Measurements from ENCODE around the gene MAPK1. TPM values are rescaled to one million over a fixed set of nuclear protein-coding genes. Genes with fewer than 3 reads are reported as not detected.
A peak's percentile ranks its signal among the peaks of the same experiment; 100 is the strongest.
"Not testable (repeated sequence)": the region's sequence is repeated elsewhere in the genome, so short reads cannot be mapped to it uniquely, and the experiment has no call there.

Gene MAPK1
- total RNA-seq, 1 experiment from 2014 or later, result 98.8 TPM

- H3K9me3 ChIP-seq (replicated peaks), result no peaks in the 10 kb centered on the region
- H3K27ac ChIP-seq, result peak within 1 kb of the TSS; percentile 53
- DNase-seq, result peak; percentile 90 to 94
- no peaks in the 10 kb centered on the region for H3K36me3 ChIP-seq
- H3K27me3 ChIP-seq, result no peaks in the 10 kb centered on the region
- H3K4me3 ChIP-seq, result peak within 1 kb of the TSS; percentile 63
- H3K4me1 ChIP-seq, result peaks cover 16% of the 10 kb centered on the region
These were observed 132.0 kb downstream of the MAPK1 start, which contains the start of gene YPEL1 for GRCh38 chr22:21735200-21736083. YPEL1 (minus strand) TSS chr22:21735794; CDS start chr22:21710744, 25,050 bp downstream.

- no peak for DNase-seq
- no peaks in the 10 kb centered on the region for H3K36me3 ChIP-seq
- H3K4me3 ChIP-seq, result peak overlapping the region; percentile 63
- no peaks in the 10 kb centered on the region for H3K27me3 ChIP-seq
- peak overlapping the region; percentile 53 for H3K27ac ChIP-seq
- peaks cover 16% of the 10 kb centered on the region for H3K4me1 ChIP-seq
- no peaks in the 10 kb centered on the region for H3K9me3 ChIP-seq (replicated peaks)
These were observed 132.8 kb downstream of the MAPK1 start for GRCh38 chr22:21734540-21735199.

GRCh38 chr22:21731503-21731902 lies 135.9 kb downstream of the MAPK1 start:
- no peak for DNase-seq
- H3K36me3 ChIP-seq, result no peaks in the 10 kb centered on the region
- H3K27ac ChIP-seq, result no peak overlapping the region
- no peaks in the 10 kb centered on the region for H3K27me3 ChIP-seq
- H3K4me3 ChIP-seq, result no peak overlapping the region
- 0 out of 2 replicates have a peak, but pooled peaks cover 4% of the 10 kb centered on the region for H3K4me1 ChIP-seq
- no peaks in the 10 kb centered on the region for H3K9me3 ChIP-seq (replicated peaks)

- no peak overlapping the region for H3K4me3 ChIP-seq
- no peak for DNase-seq
- H3K27ac ChIP-seq, result no peak overlapping the region
- no peaks in the 10 kb centered on the region for H3K27me3 ChIP-seq
- no peaks in the 10 kb centered on the region for H3K36me3 ChIP-seq
- H3K9me3 ChIP-seq (replicated peaks), result no peaks in the 10 kb centered on the region
- 0 out of 2 replicates have a peak, but pooled peaks cover 4% of the 10 kb centered on the region for H3K4me1 ChIP-seq
These were observed 136.7 kb downstream of the MAPK1 start for GRCh38 chr22:21730535-21731308.

- not testable (repeated sequence) for H3K9me3 ChIP-seq (replicated peaks); H3K27ac ChIP-seq; H3K4me1 ChIP-seq; DNase-seq; H3K4me3 ChIP-seq; H3K36me3 ChIP-seq; H3K27me3 ChIP-seq
These were observed 138.3 kb downstream of the MAPK1 start for GRCh38 chr22:21729184-21729583.

- Histone ChIP-seq H3K4me3 (no peak overlapping the region), H3K27ac (no peak overlapping the region), H3K27me3 (no peaks in the 10 kb centered on the region), H3K4me1 (no peaks in the 10 kb centered on the region), H3K36me3 (no peaks in the 10 kb centered on the region), H3K9me3 (replicated peaks) (no peaks in the 10 kb centered on the region)
- no peak for DNase-seq
These were observed 139.2 kb downstream of the MAPK1 start for GRCh38 chr22:21728270-21728669.

- Histone ChIP-seq H3K27me3 (no peaks in the 10 kb centered on the region), H3K9me3 (replicated peaks) (no peaks in the 10 kb centered on the region), H3K4me3 (no peak overlapping the region), H3K36me3 (no peaks in the 10 kb centered on the region), H3K27ac (no peak overlapping the region), H3K4me1 (no peaks in the 10 kb centered on the region; the same call in 1 of the 2 replicates)
- DNase-seq, result no peak
These were observed 139.7 kb downstream of the MAPK1 start for GRCh38 chr22:21727768-21728167.

GRCh38 chr22:21727159-21727558 lies 140.3 kb downstream of the MAPK1 start:
- Histone ChIP-seq H3K9me3 (replicated peaks) (no peaks in the 10 kb centered on the region), H3K27ac (no peak overlapping the region), H3K4me3 (no peak overlapping the region), H3K4me1 (no peaks in the 10 kb centered on the region; the same call in 1 of the 2 replicates), H3K36me3 (no peaks in the 10 kb centered on the region), H3K27me3 (no peaks in the 10 kb centered on the region)
- DNase-seq, result no peak

- Histone ChIP-seq H3K4me1 (no peaks in the 10 kb centered on the region; the same call in 1 of the 2 replicates), H3K4me3 (no peak overlapping the region), H3K27me3 (no peaks in the 10 kb centered on the region), H3K36me3 (no peaks in the 10 kb centered on the region), H3K27ac (no peak overlapping the region), H3K9me3 (replicated peaks) (no peaks in the 10 kb centered on the region)
- DNase-seq, result peak; percentile 54 to 62
These were observed 140.8 kb downstream of the MAPK1 start for GRCh38 chr22:21726650-21727049.

- Histone ChIP-seq H3K36me3 (no peaks in the 10 kb centered on the region), H3K27ac (no peak overlapping the region), H3K9me3 (replicated peaks) (no peaks in the 10 kb centered on the region), H3K27me3 (no peaks in the 10 kb centered on the region), H3K4me3 (no peak overlapping the region), H3K4me1 (no peaks in the 10 kb centered on the region; the same call in 1 of the 2 replicates)
- DNase-seq, result no peak
These were observed 141.3 kb downstream of the MAPK1 start for GRCh38 chr22:21725956-21726649.

GRCh38 chr22:21724496-21724895 lies 142.9 kb downstream of the MAPK1 start:
- H3K4me1 ChIP-seq; H3K9me3 ChIP-seq (replicated peaks); H3K36me3 ChIP-seq; H3K27ac ChIP-seq; H3K4me3 ChIP-seq; H3K27me3 ChIP-seq; DNase-seq: not testable (repeated sequence)

GRCh38 chr22:21721195-21721852 lies 146.1 kb downstream of the MAPK1 start:
- H3K27me3 ChIP-seq; H3K27ac ChIP-seq; H3K9me3 ChIP-seq (replicated peaks); H3K4me3 ChIP-seq; H3K4me1 ChIP-seq; DNase-seq; H3K36me3 ChIP-seq: not testable (repeated sequence)

- DNase-seq; H3K27ac ChIP-seq; H3K4me3 ChIP-seq; H3K9me3 ChIP-seq (replicated peaks); H3K4me1 ChIP-seq; H3K36me3 ChIP-seq; H3K27me3 ChIP-seq: not testable (repeated sequence)
These were observed 147.1 kb downstream of the MAPK1 start for GRCh38 chr22:21720191-21720859.

Data from SJCRH30 (cell line).